Heart left ventricle (tissue), 16 donors: ENCODE measurements around the gene OLFML2B. TPM values are rescaled to one million over a fixed set of nuclear protein-coding genes. Genes with fewer than 3 reads are reported as not detected.

Experiments used
- ATAC-seq, 4 donors: fragments of 200-7000 bp; cut with Tn5 transposase; one replicate each; pipeline ENCODE4 v1.9.1; 2020 to 2022; ENCODE audit warnings: moderate library complexity in 4 of 4, mild to moderate bottlenecking in 3 of 4, moderate number of reproducible peaks in 1 of 4
- DNase-seq, 5 donors: peaks; one replicate each; pipeline ENCODE4 v3.0.0-alpha.2; 2020
- H3K27ac ChIP-seq, 12 donors: fragments of 200-600 bp; sonication (generic) in 4 of 12; one replicate each; pipeline versions ENCODE4 v1.5.0 to v1.8.0; 2016 to 2022; ENCODE audit warnings: mild to moderate bottlenecking in 2 of 12
- H3K27me3 ChIP-seq, 9 donors: fragments of 200-600 bp; sonication (generic) in 2 of 9; one replicate each; pipeline versions ENCODE4 v1.5.1 to v1.8.0; 2016 to 2022; ENCODE audit warnings: mild to moderate bottlenecking in 3 of 9
- H3K36me3 ChIP-seq, 9 donors: fragments of 200-600 bp; sonication (generic) in 2 of 9; one replicate each; pipeline versions ENCODE4 v1.5.0 to v1.8.0; 2018 to 2022; ENCODE audit warnings: mild to moderate bottlenecking in 2 of 9
- H3K4me1 ChIP-seq, 12 donors: fragments of 200-600 bp; sonication (generic) in 4 of 12; one replicate each; pipeline versions ENCODE4 v1.5.0 to v1.8.0; 2016 to 2022; ENCODE audit warnings: mild to moderate bottlenecking in 3 of 12
- H3K4me3 ChIP-seq, 12 donors: fragments of 200-600 bp; sonication (generic) in 4 of 12; one replicate each; pipeline versions ENCODE4 v1.5.0 to v1.8.0; 2017 to 2022; ENCODE audit warnings: mild to moderate bottlenecking in 9 of 12, moderate library complexity in 4 of 12
- H3K9me3 ChIP-seq, 12 donors: fragments of 200-600 bp; sonication (generic) in 4 of 12; one replicate each; pipeline versions ENCODE4 v1.5.0 to v1.8.0; 2016 to 2022; ENCODE audit warnings: mild to moderate bottlenecking in 1 of 12
- CTCF ChIP-seq, 12 donors: fragments of 200-600 bp; sonication (generic) in 4 of 12; IDR thresholded peaks; one replicate each; pipeline versions ENCODE4 v1.5.0 to v1.8.0; 2018 to 2022; ENCODE audit warnings: antibody characterized with exemption in 12 of 12, mild to moderate bottlenecking in 5 of 12
- POLR2A ChIP-seq, 2 donors: fragments of 450-650 bp; IDR thresholded peaks; one replicate each; pipeline ENCODE4 v1.6.1; 2017; ENCODE audit warnings: antibody characterized with exemption in 2 of 2, mild to moderate bottlenecking in 2 of 2, moderate library complexity in 2 of 2
- WGBS, 4 donors: extraction: QIAGEN DNeasy Blood & Tissue Kit in 2 of 4; methylation state at CpG; one replicate each; pipeline versions ENCODE4 v1.1.5 to v1.1.7; 2013 to 2018; 5-methylcytosine and 5-hydroxymethylcytosine counted together
- intact Hi-C, 10 donors: fragments of 100-400 bp; cut with DNase I; formaldehyde crosslinking; loops; one replicate each; pipeline versions ENCODE4 v1.11.1 to v1.14.2; 2022
- polyA plus RNA-seq, 2 donors: library from polyadenylated mRNA; stranded (reverse); fragments of 200-250 nt; gene quantifications; one replicate each; pipeline ENCODE4 v1.2.3, GENCODE V29; 2013
- total RNA-seq, 9 donors: library from RNA; depleted of rRNA in 2 of 9; stranded (reverse); fragments of >200 nt in 2 of 9; fragmentation: NEBNext Ultra II Directional in 3 of 9; extraction: Animal tissue kit (Norgen Biotek cat#: 25700) in 3 of 9; gene quantifications; one replicate each; pipeline versions ENCODE4 v1.1.0 to v1.2.4, GENCODE V29; 2016 to 2023
- donor health status: ischemic (EF 13 %, LVEDD 7.1; RV severe dilation, severe dysfunction).
- donor health status: healthy with polysubstance abuse.
- donor health status: DM: no; HTN: yes; CAD: no.
- donor health status: DM: no; HTN: no; CAD: no.
- donor health status: ischemic (EF 25% LVEDD 6.9; RV normal size, moderate dysfunction).
- donor health status: ischemic (EF 25% LVEDD 5.7; RV mildly dilated, moderate dysfunction).
- donor health status: healthy.
- donor health status: DM: yes; HTN: yes; CAD: no.
- donor health status: ischemic (EF 35%, LVEDD 5.7; RV mildly dilated, moderate dysfunction).
- donor health status: nonischemic (EF 11% LVEDD 7.7; RV severe dilation, severe dysfunction).
- donor health status: DM: yes; HTN: yes; CAD: no.
- donor health status: PGD.
- donor health status: ischemic (EF 29% LVEDD 5.4; RV normal size, mild dysfunction).
- donor health status: nonischemic (EF 23%, LVEDD 6.1; RV moderate dilation, normal function).

OLFML2B gene
- total and polyA plus RNA-seq, 11 donors, result 0.75 to 39.2 (median 2.8) TPM

GRCh38 chr1:162015196-162015595 lies 8.5 kb downstream of the OLFML2B start:
- intact Hi-C loops, result no loop called here
- H3K4me1 ChIP-seq, result peaks cover 4 to 45% (median 26%) of the 10 kb centered on the region in 12 donors
- peaks cover 0 to 6% (median 0%) of the 10 kb centered on the region in 12 donors for H3K9me3 ChIP-seq
- peaks cover 0 to 25% (median 0%) of the 10 kb centered on the region in 9 donors for H3K36me3 ChIP-seq
- ATAC-seq (no peak), DNase-seq (no peak)
- TF ChIP-seq POLR2A (IDR thresholded peaks at IDR 0.05) (no peak), CTCF (IDR thresholded peaks at IDR 0.05) (no peak)
- H3K27me3 ChIP-seq, result no peaks in the 10 kb centered on the region
- WGBS, 4 donors, result 59 to 88% (median 79%) methylated on average over 3 of the region's 3 CpGs
- no peak overlapping the region for H3K27ac ChIP-seq
- H3K4me3 ChIP-seq, result no peak overlapping the region

GRCh38 chr1:162014202-162014601 lies 9.5 kb downstream of the OLFML2B start:
- ATAC-seq, result no peak
- Histone ChIP-seq H3K9me3 (peaks cover 0 to 6% (median 0%) of the 10 kb centered on the region in 12 donors), H3K27me3 (no peaks in the 10 kb centered on the region), H3K4me3 (no peak overlapping the region), H3K36me3 (peaks cover 0 to 22% (median 0%) of the 10 kb centered on the region in 9 donors), H3K27ac (no peak overlapping the region), H3K4me1 (peaks cover 4 to 45% (median 23%) of the 10 kb centered on the region in 12 donors)
- WGBS, 4 donors, result 70 to 84% (median 77%) methylated on average over 2 of the region's 2 CpGs
- intact Hi-C loops, result no loop called here
- TF ChIP-seq POLR2A (IDR thresholded peaks at IDR 0.05) (no peak), CTCF (IDR thresholded peaks at IDR 0.05) (no peak)
- DNase-seq, result no peak

- no peak overlapping the region for H3K27ac ChIP-seq
- no peak for ATAC-seq
Observed at GRCh38 chr1:162013289-162013688, 10.4 kb downstream of the OLFML2B start.

More at GRCh38 chr1:162013289-162013688, 10.4 kb downstream of the OLFML2B start:
- no peak for TF ChIP-seq CTCF (IDR thresholded peaks at IDR 0.05)
- TF ChIP-seq POLR2A (IDR thresholded peaks at IDR 0.05), result no peak
- Histone ChIP-seq H3K36me3 (peaks cover 0 to 20% (median 0%) of the 10 kb centered on the region in 9 donors), H3K9me3 (peaks cover 0 to 6% (median 0%) of the 10 kb centered on the region in 12 donors), H3K4me3 (no peak overlapping the region), H3K27me3 (no peaks in the 10 kb centered on the region), H3K4me1 (peaks cover 0 to 38% (median 17%) of the 10 kb centered on the region in 12 donors)
- intact Hi-C loops, result no loop called here
- no peak for DNase-seq
